Spleen (tissue), 7 donors: ENCODE data around the gene MLKL.

Experiments
- POLR2A ChIP-seq, 3 donors: fragments of 450-650 bp; IDR thresholded peaks; one replicate each; pipeline ENCODE4 v1.5.1; 2017; ENCODE audit warnings: antibody characterized with exemption in 3 of 3, mild to moderate bottlenecking in 1 of 3
- POLR2AphosphoS5 ChIP-seq, 3 donors: sonication (generic); formaldehyde crosslinking; IDR thresholded peaks; one replicate each; pipeline ENCODE4 v1.5.1; 2017; ENCODE audit warnings: antibody characterized with exemption in 3 of 3
- TF ChIP-seq, protein P1 (sequence below), 11 experiments: fragments of 200-600 bp in 7 of 11; fragments of 450-650 bp in 4 of 11; sonication (generic) in 4 of 11; IDR thresholded peaks in 8 of 11; conservative IDR thresholded peaks in 3 of 11; 1 replicate in 7 of 11; 2 replicates in 4 of 11; pipeline versions ENCODE4 v1.4.0 to v1.8.0; 2016 to 2021; ENCODE audit warnings: antibody characterized with exemption in 11 of 11, inconsistent platforms in 4 of 11, mild to moderate bottlenecking in 1 of 11
- donor health status: DM: no; HTN: no; CAD: no; lungs with moderate emphysema.
- donor health status: DM: no; HTN: no; CAD: no.
- donor health status: DM: no; HTN: no; CAD: no.

DNA sequence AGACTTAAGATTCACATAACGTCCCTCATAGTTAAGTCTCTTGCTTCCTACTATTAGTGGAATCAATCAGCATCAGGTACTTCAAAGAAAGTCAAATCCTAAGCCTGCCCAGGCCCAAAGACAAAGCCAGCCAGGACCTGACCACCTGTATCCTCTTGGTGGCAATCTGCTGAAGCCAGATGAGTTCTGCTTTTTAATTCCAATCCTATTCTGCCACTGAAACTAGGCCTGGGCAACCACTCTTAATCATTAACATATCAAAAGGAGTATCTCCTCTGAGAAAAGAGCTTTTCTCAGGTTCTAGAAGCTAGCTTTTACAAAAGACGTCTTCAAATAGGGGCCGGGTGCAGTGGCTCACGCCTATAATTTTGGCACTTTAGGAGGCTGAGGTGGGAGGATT lies 78.7 kb downstream of the MLKL start:
- TF ChIP-seq, protein P1, sequence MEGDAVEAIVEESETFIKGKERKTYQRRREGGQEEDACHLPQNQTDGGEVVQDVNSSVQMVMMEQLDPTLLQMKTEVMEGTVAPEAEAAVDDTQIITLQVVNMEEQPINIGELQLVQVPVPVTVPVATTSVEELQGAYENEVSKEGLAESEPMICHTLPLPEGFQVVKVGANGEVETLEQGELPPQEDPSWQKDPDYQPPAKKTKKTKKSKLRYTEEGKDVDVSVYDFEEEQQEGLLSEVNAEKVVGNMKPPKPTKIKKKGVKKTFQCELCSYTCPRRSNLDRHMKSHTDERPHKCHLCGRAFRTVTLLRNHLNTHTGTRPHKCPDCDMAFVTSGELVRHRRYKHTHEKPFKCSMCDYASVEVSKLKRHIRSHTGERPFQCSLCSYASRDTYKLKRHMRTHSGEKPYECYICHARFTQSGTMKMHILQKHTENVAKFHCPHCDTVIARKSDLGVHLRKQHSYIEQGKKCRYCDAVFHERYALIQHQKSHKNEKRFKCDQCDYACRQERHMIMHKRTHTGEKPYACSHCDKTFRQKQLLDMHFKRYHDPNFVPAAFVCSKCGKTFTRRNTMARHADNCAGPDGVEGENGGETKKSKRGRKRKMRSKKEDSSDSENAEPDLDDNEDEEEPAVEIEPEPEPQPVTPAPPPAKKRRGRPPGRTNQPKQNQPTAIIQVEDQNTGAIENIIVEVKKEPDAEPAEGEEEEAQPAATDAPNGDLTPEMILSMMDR (IDR thresholded peaks at IDR 0.05 in 8 of 11, conservative IDR thresholded peaks at IDR 0.05 in 3 of 11): no peak
- TF ChIP-seq POLR2A (IDR thresholded peaks at IDR 0.05) (no peak), POLR2AphosphoS5 (IDR thresholded peaks at IDR 0.05) (no peak)
